NCI-H82 treated with DMSO at 0.1 percent for 48 hours (cell line): ENCODE data around the gene PEX10.

Source experiments
- DNase-seq: peaks from one replicate; lab custom pipeline; 2025; ENCODE audit not compliant: unreplicated experiment; lab: John Stamatoyannopoulos, UW

The PEX10 gene

GRCh38 chr1:2376261-2376741, 36.1 kb downstream of the PEX10 start:
- no peak for DNase-seq

GRCh38 chr1:2375923-2376260, 36.5 kb downstream of the PEX10 start:
- no peak for DNase-seq

- no peak for DNase-seq
These were observed 37.0 kb downstream of the PEX10 start for GRCh38 chr1:2375246-2375922.

- DNase-seq: no peak
These were observed 37.9 kb downstream of the PEX10 start for GRCh38 chr1:2374252-2375155.

- DNase-seq: no peak
These were observed 38.7 kb downstream of the PEX10 start for GRCh38 chr1:2373551-2374251.

GRCh38 chr1:2372551-2373490, 39.5 kb downstream of the PEX10 start:
- DNase-seq: no peak

GRCh38 chr1:2368053-2368744, 44.2 kb downstream of the PEX10 start:
- DNase-seq: no peak

GRCh38 chr1:2363847-2364513, 48.4 kb downstream of the PEX10 start:
- no peak for DNase-seq

- DNase-seq: no peak
These were observed 51.6 kb downstream of the PEX10 start for GRCh38 chr1:2360588-2361364.

- no peak for DNase-seq
These were observed 53.4 kb downstream of the PEX10 start for GRCh38 chr1:2358651-2359640.

- DNase-seq: no peak
These were observed 54.3 kb downstream of the PEX10 start for GRCh38 chr1:2358072-2358471.

GRCh38 chr1:2356911-2357845, 55.2 kb downstream of the PEX10 start:
- no peak for DNase-seq

GRCh38 chr1:2356401-2356800, 56.0 kb downstream of the PEX10 start:
- DNase-seq: no peak

GRCh38 chr1:2355373-2356261, 56.7 kb downstream of the PEX10 start:
- no peak for DNase-seq
